Measurements from ENCODE around the gene NMRAL1.

Gene NMRAL1

DNA sequence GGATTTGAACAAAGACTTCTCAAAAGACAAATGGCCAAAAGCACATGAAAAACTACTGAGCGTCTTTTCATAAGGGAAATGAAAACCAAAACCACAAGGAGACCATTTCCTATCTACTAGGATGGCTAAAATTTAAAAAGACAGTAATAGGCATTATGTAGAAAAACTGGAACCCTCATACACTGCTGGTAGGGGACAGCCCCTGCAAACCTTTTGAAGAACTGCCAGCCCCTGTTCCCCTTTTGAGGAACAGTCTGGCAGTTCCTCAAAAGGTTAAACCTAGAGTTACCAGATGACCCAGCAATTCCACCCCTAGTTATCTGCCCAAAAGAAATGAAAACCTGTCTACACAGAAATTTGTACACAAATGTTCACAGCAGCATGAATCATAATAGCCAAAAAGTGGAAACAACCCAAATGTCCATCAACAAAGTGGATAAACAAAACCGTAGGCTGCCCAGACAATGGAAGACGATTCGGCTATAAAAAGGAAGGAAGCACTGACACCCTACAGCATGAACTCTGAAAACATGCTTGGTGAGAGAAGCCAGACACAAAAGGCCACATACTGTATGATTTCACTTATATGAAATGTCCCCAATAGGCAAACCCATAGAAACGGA, 41.3 kb upstream of the NMRAL1 start:
- Histone ChIP-seq H3K27me3 (ENCODE audit: control insufficient read depth, low read length) (no peaks in the 10 kb centered on the region), H3K36me3 (ENCODE audit: control insufficient read depth, low read length) (peaks cover 13% of the 10 kb centered on the region), H3K4me1 (ENCODE audit: control insufficient read depth, low read length) (peaks cover 9% of the 10 kb centered on the region), H3F3A (ENCODE audit: control insufficient read depth, insufficient read depth) (peaks cover 6% of the 10 kb centered on the region), H3K9me3 (ENCODE audit: control insufficient read depth, insufficient read depth, low read length) (no peaks in the 10 kb centered on the region), H3K4me3 (ENCODE audit: low read length) (no peak overlapping the region), H3K27ac (ENCODE audit: low read depth, low read length) (no peak overlapping the region), H3K9me2 (replicated peaks; ENCODE audit: control insufficient read depth, low read length) (no peaks in the 10 kb centered on the region), H3K79me2 (ENCODE audit: control insufficient read depth, low read length) (no peaks in the 10 kb centered on the region), H3K4me2 (ENCODE audit: low read length) (no peak overlapping the region), H4K20me1 (ENCODE audit: control insufficient read depth, insufficient read depth, low read depth, low read length) (no peaks in the 10 kb centered on the region)
- TF ChIP-seq, protein P1, sequence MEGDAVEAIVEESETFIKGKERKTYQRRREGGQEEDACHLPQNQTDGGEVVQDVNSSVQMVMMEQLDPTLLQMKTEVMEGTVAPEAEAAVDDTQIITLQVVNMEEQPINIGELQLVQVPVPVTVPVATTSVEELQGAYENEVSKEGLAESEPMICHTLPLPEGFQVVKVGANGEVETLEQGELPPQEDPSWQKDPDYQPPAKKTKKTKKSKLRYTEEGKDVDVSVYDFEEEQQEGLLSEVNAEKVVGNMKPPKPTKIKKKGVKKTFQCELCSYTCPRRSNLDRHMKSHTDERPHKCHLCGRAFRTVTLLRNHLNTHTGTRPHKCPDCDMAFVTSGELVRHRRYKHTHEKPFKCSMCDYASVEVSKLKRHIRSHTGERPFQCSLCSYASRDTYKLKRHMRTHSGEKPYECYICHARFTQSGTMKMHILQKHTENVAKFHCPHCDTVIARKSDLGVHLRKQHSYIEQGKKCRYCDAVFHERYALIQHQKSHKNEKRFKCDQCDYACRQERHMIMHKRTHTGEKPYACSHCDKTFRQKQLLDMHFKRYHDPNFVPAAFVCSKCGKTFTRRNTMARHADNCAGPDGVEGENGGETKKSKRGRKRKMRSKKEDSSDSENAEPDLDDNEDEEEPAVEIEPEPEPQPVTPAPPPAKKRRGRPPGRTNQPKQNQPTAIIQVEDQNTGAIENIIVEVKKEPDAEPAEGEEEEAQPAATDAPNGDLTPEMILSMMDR (IDR thresholded peaks at IDR 0.05; ENCODE audit: low read depth, low read length, poor library complexity, severe bottlenecking), result no peak
- no peak for TF ChIP-seq EZH2phosphoT487 (IDR thresholded peaks at IDR 0.05; ENCODE audit: borderline replicate concordance, low read length)

DNA sequence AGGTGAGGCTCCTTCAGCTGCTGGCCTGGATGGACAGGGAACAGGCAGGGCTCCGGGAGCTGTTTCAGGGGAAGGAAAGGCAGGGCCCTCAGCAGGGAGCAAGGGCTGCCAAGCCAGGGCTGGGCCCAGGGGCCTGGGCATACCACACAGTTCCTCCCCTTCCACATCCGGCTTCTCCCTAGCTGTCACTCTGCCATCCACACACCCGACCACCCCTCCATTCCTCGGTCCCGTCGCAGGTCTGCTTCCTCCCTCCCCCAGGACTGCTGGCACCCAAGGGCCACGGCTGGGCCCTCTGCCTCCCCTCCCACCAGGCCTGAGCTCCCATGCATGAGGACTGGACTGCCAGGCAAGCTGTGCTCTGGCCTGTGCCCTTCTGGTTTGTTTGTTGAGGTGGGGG, 40.2 kb upstream of the NMRAL1 start:
- H4K20me1 ChIP-seq (ENCODE audit: control insufficient read depth, insufficient read depth, low read depth, low read length), result no peaks in the 10 kb centered on the region
- no peaks in the 10 kb centered on the region for H3K9me2 ChIP-seq (replicated peaks; ENCODE audit: control insufficient read depth, low read length)
- H3K36me3 ChIP-seq (ENCODE audit: control insufficient read depth, low read length), result peaks cover 20% of the 10 kb centered on the region
- TF ChIP-seq, protein P1 (IDR thresholded peaks at IDR 0.05; ENCODE audit: low read depth, low read length, poor library complexity, severe bottlenecking), result no peak
- no peak for TF ChIP-seq EZH2phosphoT487 (IDR thresholded peaks at IDR 0.05; ENCODE audit: borderline replicate concordance, low read length)
- H3K4me3 ChIP-seq (ENCODE audit: low read length), result no peak overlapping the region
- no peak overlapping the region for H3K4me2 ChIP-seq (ENCODE audit: low read length)
- H3K4me1 ChIP-seq (ENCODE audit: control insufficient read depth, low read length), result peaks cover 9% of the 10 kb centered on the region
- H3F3A ChIP-seq (ENCODE audit: control insufficient read depth, insufficient read depth), result peaks cover 6% of the 10 kb centered on the region
- no peak overlapping the region for H3K27ac ChIP-seq (ENCODE audit: low read depth, low read length)
- no peaks in the 10 kb centered on the region for H3K27me3 ChIP-seq (ENCODE audit: control insufficient read depth, low read length)
- H3K9me3 ChIP-seq (ENCODE audit: control insufficient read depth, insufficient read depth, low read length), result no peaks in the 10 kb centered on the region
- H3K79me2 ChIP-seq (ENCODE audit: control insufficient read depth, low read length), result no peaks in the 10 kb centered on the region

DNA sequence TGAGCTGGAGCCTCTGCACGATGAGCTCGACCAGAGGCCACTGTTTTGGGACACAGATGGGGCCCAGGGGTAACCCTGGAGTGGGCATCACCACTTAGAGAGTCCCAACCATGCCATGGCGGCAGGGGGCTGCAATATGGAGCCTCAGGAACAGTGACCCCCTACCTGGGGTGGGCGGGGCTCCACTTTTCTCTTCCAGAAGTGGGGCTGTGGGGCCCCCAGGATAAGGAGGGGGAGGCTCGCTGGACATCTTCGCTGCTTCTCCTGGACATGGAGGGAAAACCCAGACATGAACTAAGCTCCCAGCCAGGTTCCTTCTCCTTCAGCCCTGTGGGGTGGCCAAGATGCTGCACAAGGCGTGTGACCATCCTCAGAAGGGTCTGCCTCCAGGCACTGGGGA, 39.5 kb upstream of the NMRAL1 start:
- H3K9me3 ChIP-seq (ENCODE audit: control insufficient read depth, insufficient read depth, low read length), result no peaks in the 10 kb centered on the region
- no peak overlapping the region for H3K4me2 ChIP-seq (ENCODE audit: low read length)
- no peak for TF ChIP-seq EZH2phosphoT487 (IDR thresholded peaks at IDR 0.05; ENCODE audit: borderline replicate concordance, low read length)
- TF ChIP-seq, protein P1 (IDR thresholded peaks at IDR 0.05; ENCODE audit: low read depth, low read length, poor library complexity, severe bottlenecking), result no peak
- H3F3A ChIP-seq (ENCODE audit: control insufficient read depth, insufficient read depth), result peaks cover 6% of the 10 kb centered on the region
- peaks cover 9% of the 10 kb centered on the region for H3K4me1 ChIP-seq (ENCODE audit: control insufficient read depth, low read length)
- H3K27ac ChIP-seq (ENCODE audit: low read depth, low read length), result no peak overlapping the region
- H3K9me2 ChIP-seq (replicated peaks; ENCODE audit: control insufficient read depth, low read length), result no peaks in the 10 kb centered on the region
- H4K20me1 ChIP-seq (ENCODE audit: control insufficient read depth, insufficient read depth, low read depth, low read length), result no peaks in the 10 kb centered on the region
- peaks cover 27% of the 10 kb centered on the region for H3K36me3 ChIP-seq (ENCODE audit: control insufficient read depth, low read length)
- H3K79me2 ChIP-seq (ENCODE audit: control insufficient read depth, low read length), result no peaks in the 10 kb centered on the region
- no peak overlapping the region for H3K4me3 ChIP-seq (ENCODE audit: low read length)
- H3K27me3 ChIP-seq (ENCODE audit: control insufficient read depth, low read length), result no peaks in the 10 kb centered on the region

Measured in DOHH2 (cell line).